Dedifferentiated amniotic fluid mesenchymal stem cell (primary cell): ENCODE data around the gene KAZN.

Source experiments
- DNase-seq: peaks from one replicate; pipeline ENCODE4 v3.0.0-alpha.2; 2016; ENCODE audit errors: extremely low spot score

KAZN gene

DNA sequence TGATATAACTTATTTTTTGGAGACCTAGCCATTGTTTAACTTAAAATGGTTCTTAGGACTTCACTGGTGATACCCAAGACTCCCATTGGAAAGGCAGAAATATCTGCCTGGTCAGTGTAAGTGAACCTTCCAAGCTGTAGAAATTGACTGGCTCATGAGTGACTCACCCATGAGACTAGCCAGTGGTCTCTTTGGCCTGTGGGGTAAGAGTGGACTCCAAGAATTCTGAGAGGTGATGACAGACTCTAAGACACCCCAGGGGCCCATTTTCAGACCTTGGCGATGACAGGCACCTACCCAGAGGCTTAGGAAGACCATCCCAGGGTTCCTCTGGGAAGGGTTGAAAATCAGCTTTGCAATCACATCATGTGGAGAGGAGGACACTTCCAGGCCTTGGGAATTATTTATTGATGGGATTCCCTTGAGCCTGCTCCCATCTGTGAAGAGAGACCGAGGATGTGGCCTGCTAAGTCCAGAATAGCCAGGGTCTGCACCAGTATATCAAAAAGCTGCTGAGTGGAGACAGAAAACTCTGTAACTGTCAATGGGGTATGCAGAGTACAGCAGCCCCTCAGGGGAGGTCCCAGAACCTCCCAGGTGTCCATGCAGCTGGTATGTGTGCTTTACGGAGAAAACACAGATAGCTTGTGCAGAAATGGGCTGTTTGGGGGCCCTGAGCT is 78.9 kb downstream of the KAZN start:
- no peak for DNase-seq

DNA sequence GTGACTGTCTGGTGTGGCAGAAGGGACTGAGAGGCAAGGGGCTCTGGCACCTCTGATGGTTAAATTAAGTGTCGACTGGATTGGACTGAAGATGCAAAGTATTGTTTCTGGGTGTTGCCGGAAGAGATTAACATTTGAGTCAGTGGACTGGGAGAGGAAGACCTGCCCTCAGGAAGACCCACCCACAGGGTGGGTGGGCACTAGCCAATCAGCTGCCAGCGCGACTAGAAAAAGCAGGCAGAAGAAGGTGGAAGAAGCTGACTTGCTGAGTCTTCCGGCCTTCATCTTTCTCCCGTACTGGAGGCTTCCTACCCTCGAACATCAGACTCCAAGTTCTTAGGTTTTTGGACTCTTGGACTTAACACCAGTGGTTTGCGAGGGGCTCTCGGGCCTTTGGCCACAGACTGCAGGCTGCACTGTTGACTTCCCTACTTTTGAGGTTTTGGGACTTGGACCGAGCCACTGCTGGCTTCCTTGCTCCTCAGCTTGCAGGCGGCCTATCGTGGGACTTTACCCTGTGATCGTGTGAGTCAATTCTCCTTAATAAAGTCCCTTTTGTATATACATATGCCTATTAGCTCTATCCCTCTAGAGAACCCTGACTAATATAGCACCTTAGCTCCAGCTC is 79.6 kb downstream of the KAZN start:
- DNase-seq = no peak

- DNase-seq = no peak
Observed at GRCh38 chr1:14679027-14679688, 80.7 kb downstream of the KAZN start.

DNA sequence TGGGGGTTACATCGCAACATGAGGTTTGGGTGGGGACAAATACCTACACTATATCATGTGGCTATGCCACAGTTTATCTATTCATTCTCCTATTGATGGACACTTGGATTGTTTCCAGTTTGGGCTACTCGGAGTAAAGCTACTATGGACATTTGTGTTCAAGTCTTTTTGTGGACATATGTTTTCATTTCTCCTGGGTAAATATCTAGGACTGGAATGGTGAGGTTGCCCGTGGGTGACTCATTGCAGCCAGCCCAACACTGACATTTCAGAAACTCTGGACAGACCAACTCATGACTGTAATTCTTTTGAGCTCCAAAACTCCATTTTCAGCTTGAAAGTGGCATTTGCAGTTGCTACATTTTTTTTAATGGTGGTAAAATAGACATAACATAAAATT is 82.7 kb downstream of the KAZN start:
- DNase-seq = no peak

DNA sequence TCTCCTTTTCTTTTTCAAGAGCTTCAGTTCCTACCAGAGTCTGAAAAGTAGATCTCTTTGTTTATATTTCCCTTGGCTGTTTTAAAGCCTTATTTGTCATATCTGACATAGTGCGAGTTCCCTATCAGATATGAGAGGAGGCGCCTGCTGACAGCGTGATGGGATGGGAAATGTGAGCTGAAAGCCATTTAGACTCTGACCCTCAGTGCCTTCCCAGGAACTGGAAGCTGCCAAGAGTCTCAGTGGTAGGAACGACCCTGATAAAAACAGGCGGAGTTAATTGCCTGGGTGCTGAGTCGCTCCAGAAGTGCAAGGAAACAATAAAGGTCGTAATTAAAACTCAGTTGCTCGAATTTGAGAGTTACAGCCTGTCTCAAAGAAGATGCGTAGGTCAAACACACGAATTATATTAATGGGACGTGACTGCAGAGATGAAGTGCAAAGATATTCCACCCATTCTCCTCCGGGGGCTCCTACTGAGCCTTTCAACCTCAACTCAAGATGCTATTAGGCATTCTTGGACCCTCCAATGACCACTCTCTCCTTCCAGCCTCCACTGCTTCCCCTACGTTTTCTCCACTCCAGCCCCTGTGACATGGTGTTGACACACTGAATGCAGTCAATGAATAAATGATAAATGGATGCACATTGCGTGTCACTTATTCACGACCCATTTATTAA is 84.6 kb downstream of the KAZN start:
- no peak for DNase-seq

GRCh38 chr1:14685078-14685477 is 86.6 kb downstream of the KAZN start:
- DNase-seq = no peak

- no peak for DNase-seq
Observed at GRCh38 chr1:14686701-14687100, 88.2 kb downstream of the KAZN start.

GRCh38 chr1:14687147-14687546 is 88.7 kb downstream of the KAZN start:
- no peak for DNase-seq

GRCh38 chr1:14689996-14690615 is 91.6 kb downstream of the KAZN start:
- DNase-seq = no peak

GRCh38 chr1:14693949-14694348 is 95.5 kb downstream of the KAZN start:
- no peak for DNase-seq

DNA sequence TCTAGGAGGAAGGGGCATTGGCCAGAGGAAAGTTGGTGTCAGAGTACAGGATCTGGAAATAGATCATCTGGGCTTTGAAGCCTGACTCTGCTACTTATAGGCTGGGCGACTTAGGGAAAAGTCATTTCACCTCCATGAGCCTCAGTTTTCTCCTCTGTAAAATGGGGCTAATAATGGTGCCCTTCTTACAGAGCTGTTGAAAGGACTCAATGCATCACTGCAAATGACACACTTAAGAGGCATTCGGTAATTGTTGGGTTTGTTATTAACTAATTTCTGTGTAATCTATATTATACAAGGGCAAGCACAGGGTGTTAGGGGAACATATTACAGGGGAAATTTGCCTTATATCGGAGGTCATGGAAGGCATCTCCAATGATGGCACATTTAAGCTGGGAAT is 96.1 kb downstream of the KAZN start:
- DNase-seq = no peak

- no peak for DNase-seq
Observed at GRCh38 chr1:14696761-14697160, 98.3 kb downstream of the KAZN start.

DNA sequence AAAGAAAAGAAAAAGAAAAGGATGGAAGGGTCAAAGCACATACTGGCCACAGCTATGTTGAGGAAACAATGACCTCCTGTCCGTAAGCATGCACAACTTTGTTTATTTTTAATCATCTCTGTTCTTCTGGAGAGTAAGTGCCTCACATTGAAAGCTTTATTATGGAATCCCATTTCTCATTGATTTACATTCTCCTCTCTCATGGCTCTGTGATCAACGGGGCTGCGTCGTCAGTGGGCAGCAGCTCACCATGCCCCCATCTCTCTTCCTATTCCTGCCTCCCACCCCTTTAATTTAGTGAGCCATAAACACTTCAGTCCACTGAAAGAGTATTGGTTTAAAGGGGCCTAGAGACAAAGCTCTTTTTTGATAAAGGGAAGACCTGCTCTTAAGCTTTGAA is 98.9 kb downstream of the KAZN start:
- DNase-seq = no peak

GRCh38 chr1:14698314-14698713 is 99.8 kb downstream of the KAZN start:
- no peak for DNase-seq

DNA sequence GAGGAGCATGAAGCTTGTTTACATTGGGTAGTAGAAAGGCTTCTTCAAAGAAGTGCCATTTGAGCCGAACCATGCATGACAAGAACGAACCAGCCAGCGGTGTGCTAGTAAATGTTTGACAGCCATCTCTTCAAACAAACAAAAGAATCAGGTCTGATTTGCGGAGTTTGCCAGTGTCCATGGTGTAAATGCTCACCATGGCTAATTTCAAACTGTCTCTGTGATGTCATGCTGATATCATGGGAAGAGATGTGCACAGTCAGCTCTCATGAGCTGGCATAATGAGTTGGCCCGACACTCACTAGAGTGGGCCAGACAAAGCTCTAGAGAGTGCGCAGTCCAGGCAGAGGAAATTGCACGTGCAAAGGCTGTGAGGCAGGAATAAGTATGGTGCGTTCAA is 101.1 kb downstream of the KAZN start:
- DNase-seq = no peak

DNA sequence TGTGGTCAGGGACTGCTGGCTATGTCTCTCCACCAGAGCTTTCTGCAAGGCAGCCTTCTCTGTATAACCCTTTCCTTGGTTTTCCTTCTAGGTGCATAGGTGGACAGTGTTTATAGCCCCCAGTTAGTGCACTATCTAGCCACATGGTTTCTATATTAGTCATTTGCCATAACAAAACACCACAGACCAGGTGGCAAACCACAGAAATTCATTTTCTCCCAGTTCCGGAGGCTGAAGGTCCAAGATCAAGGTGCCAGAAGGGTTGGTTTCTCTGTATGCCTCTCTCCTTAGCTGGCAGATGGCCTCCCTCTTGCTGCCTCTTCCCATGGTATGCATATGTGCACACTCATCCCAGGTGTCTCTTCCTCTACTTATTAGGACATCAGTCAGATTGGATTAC is 106.4 kb downstream of the KAZN start:
- DNase-seq = no peak

DNA sequence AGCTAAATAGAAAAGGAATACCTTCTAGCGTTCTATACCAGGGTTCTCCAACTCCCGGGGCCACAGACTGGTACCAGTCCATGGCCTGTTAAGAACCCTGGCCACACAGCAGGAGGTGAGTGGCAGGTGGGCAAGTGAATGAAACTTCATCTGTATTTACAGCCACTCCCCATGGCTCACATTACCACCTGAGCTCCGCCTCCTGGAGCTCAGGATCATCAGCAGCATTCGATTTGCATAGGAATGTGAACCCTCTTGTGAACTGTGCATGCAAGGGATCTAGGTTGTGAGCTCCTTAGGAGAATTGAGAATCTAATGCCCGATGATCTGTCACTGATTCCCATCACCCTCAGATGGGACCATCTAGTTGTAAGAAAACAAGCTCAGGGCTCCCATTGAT is 107.3 kb downstream of the KAZN start:
- no peak for DNase-seq

- no peak for DNase-seq
Observed at GRCh38 chr1:14706631-14707030, 108.1 kb downstream of the KAZN start.

- DNase-seq = no peak
Observed at GRCh38 chr1:14707531-14708445, 109.3 kb downstream of the KAZN start.

GRCh38 chr1:14710331-14710730 is 111.8 kb downstream of the KAZN start:
- DNase-seq = no peak

DNA sequence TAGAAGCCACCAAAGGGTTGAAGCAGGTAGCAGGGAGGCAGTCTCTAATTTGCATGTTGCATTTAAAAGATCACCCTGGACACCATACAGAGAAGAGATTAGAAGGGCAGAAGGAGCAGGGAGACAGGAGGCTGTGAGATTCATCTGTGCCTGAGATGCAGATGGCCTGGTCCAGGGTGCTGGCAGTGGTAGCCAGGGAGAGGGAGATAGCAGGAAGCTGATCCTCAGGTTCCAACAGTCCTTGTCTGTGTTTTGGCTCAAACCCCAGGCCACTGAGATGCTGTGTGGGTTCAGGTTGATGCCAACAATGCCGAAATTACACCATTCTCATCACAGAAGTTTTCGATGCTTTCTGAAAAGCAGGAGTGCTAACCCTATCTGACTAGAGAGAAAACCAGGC is 113.7 kb downstream of the KAZN start:
- no peak for DNase-seq
